A549 (cell line): ENCODE measurements around the gene PCNP. TPM values are rescaled to one million over a fixed set of nuclear protein-coding genes. Genes with fewer than 3 reads are reported as not detected.

Experiments used
- ATAC-seq, 2 experiments: fragments of 200-7000 bp in 1 of 2; fragments of >200 bp in 1 of 2; cut with Nextera tagmentation in 1 of 2; cut with Tn5 transposase in 1 of 2; 3 replicates each; pipeline versions ENCODE4 v1.8.0 to v1.9.1; 2018 to 2020; ENCODE audit warnings: mild to moderate bottlenecking in 1 of 2, moderate library complexity in 1 of 2
- CTCF ChIA-PET: fragments of 300-600 bp; sonication (Branson Sonifier 250); formaldehyde crosslinking; extraction: SDS; loops from one replicate; lab custom pipeline; 2021; ENCODE audit warnings: antibody characterized with exemption, inconsistent platforms; lab: Yijun Ruan, JAX
- POLR2A ChIA-PET: fragments of 350-600 bp; formaldehyde crosslinking; extraction: SDS; loops from one replicate; lab custom pipeline; 2021; ENCODE audit warnings: antibody characterized with exemption, inconsistent platforms; lab: Yijun Ruan, JAX
- DNase-seq, 2 experiments: peaks; one replicate each; pipeline versions ENCODE4 v3.0.0 to v3.0.0-alpha.2; 2011 to 2016; ENCODE audit warnings: low read depth in 1 of 2, low spot score in 1 of 2
- FAIRE-seq: peaks from 2 replicates; lab custom pipeline; 2011; peaks lifted over from hg19 to GRCh38; lab: Jason Lieb, UNC
- H3K27ac ChIP-seq, 2 experiments: fragments of >200 bp; sonication (Bioruptor Twin); formaldehyde crosslinking; 3 replicates each; pipeline ENCODE4 v1.5.1; 2016 to 2017
- H3K4me1 ChIP-seq: fragments of >200 bp; sonication (Bioruptor Twin); formaldehyde crosslinking; 3 replicates; pipeline ENCODE4 v1.6.1; 2016
- H3K4me2 ChIP-seq: fragments of >200 bp; sonication (Bioruptor Twin); formaldehyde crosslinking; 3 replicates; pipeline ENCODE4 v1.6.1; 2016
- H3K4me3 ChIP-seq: fragments of >200 bp; sonication (Bioruptor Twin); formaldehyde crosslinking; 3 replicates; pipeline ENCODE4 v1.5.1; 2016
- H3K9me3 ChIP-seq: fragments of >200 bp; sonication (Bioruptor Twin); formaldehyde crosslinking; 3 replicates; pipeline ENCODE4 v1.6.1; 2016
- CBX2 ChIP-seq: fragments of 200-600 bp; sonication (generic); IDR thresholded peaks from 2 replicates; pipeline ENCODE4 v1.6.1; 2016; ENCODE audit warnings: low read depth, mild to moderate bottlenecking, borderline replicate concordance
- CHD2 ChIP-seq: fragments of 150-350 bp; IDR thresholded peaks from 2 replicates; pipeline ENCODE4 v1.6.1; 2014; ENCODE audit warnings: low read length; ENCODE audit not compliant: partially characterized antibody
- CHD4 ChIP-seq: fragments of 200-600 bp; sonication (generic); IDR thresholded peaks from 2 replicates; pipeline ENCODE4 v1.6.1; 2016; ENCODE audit warnings: antibody characterized with exemption, mild to moderate bottlenecking, borderline replicate concordance
- E2F6 ChIP-seq: IDR thresholded peaks from 2 replicates; pipeline ENCODE4 v1.6.1; 2012; ENCODE audit warnings: low read depth, borderline replicate concordance
- FOSB ChIP-seq: fragments of 250-450 bp; sonication (Bioruptor Pico); IDR thresholded peaks from 2 replicates; pipeline ENCODE4 v1.5.0; 2020; ENCODE audit warnings: mild to moderate bottlenecking, moderate library complexity
- FOXS1 ChIP-seq: fragments of 250-450 bp; sonication (Bioruptor Pico); IDR thresholded peaks from 2 replicates; pipeline ENCODE4 v1.5.0; 2020; ENCODE audit warnings: mild to moderate bottlenecking, moderate library complexity
- HEYL ChIP-seq: fragments of 250-450 bp; sonication (Bioruptor Pico); IDR thresholded peaks from 2 replicates; pipeline ENCODE4 v1.8.0; 2021; ENCODE audit warnings: mild to moderate bottlenecking, moderate library complexity
- HMGXB4 ChIP-seq: fragments of 250-450 bp; sonication (Bioruptor Pico); IDR thresholded peaks from 2 replicates; pipeline ENCODE4 v1.5.0; 2021; ENCODE audit warnings: mild to moderate bottlenecking, moderate library complexity, borderline replicate concordance
- HOXA7 ChIP-seq: fragments of 250-450 bp; sonication (Bioruptor Pico); IDR thresholded peaks from 2 replicates; pipeline ENCODE4 v1.5.0; 2020; ENCODE audit warnings: mild to moderate bottlenecking, moderate library complexity
- HOXB5 ChIP-seq: fragments of 250-450 bp; sonication (Bioruptor Pico); IDR thresholded peaks from 2 replicates; pipeline ENCODE4 v1.5.0; 2020; ENCODE audit warnings: mild to moderate bottlenecking, moderate library complexity
- JUN ChIP-seq, 2 experiments: fragments of >200 bp; sonication (Bioruptor Twin); formaldehyde crosslinking; IDR thresholded peaks; 2 replicates in 1 of 2; 3 replicates in 1 of 2; pipeline ENCODE4 v1.6.1; 2016 to 2017
- KDM1A ChIP-seq: fragments of 200-600 bp; sonication (generic); IDR thresholded peaks from 2 replicates; pipeline ENCODE4 v1.6.1; 2016; ENCODE audit warnings: low read depth, mild to moderate bottlenecking
- KDM5A ChIP-seq: fragments of 200-600 bp; sonication (generic); IDR thresholded peaks from 2 replicates; pipeline ENCODE4 v1.6.1; 2016; ENCODE audit warnings: antibody characterized with exemption, mild to moderate bottlenecking
- MAX ChIP-seq: IDR thresholded peaks from 2 replicates; pipeline ENCODE4 v1.6.1; 2012
- NR3C1 ChIP-seq: fragments of >200 bp; sonication (Bioruptor Twin); formaldehyde crosslinking; IDR thresholded peaks from 3 replicates; pipeline ENCODE4 v1.6.1; 2017
- RARB ChIP-seq: fragments of 250-450 bp; sonication (Bioruptor Pico); IDR thresholded peaks from 2 replicates; pipeline ENCODE4 v1.8.0; 2021; ENCODE audit warnings: mild to moderate bottlenecking, moderate library complexity
- RNF2 ChIP-seq: fragments of 200-600 bp; sonication (generic); IDR thresholded peaks from 2 replicates; pipeline ENCODE4 v1.6.1; 2016; ENCODE audit warnings: low read depth, mild to moderate bottlenecking, antibody characterized with exemption, moderate library complexity, borderline replicate concordance
- SMC3 ChIP-seq: fragments of >200 bp; sonication (Bioruptor Twin); formaldehyde crosslinking; IDR thresholded peaks from 3 replicates; pipeline ENCODE4 v1.6.1; 2018; ENCODE audit warnings: inconsistent platforms
- TFCP2L1 ChIP-seq: fragments of 250-450 bp; sonication (Bioruptor Pico); IDR thresholded peaks from 2 replicates; pipeline ENCODE4 v1.5.0; 2021; ENCODE audit warnings: mild to moderate bottlenecking
- ZC3H11A ChIP-seq: fragments of 450-650 bp; IDR thresholded peaks from 2 replicates; pipeline ENCODE4 v1.6.1; 2014; ENCODE audit warnings: antibody characterized with exemption, mild to moderate bottlenecking
- ZSCAN20 ChIP-seq: fragments of 250-450 bp; sonication (Bioruptor Pico); IDR thresholded peaks from 2 replicates; pipeline ENCODE4 v1.8.0; 2022; ENCODE audit warnings: mild to moderate bottlenecking, moderate library complexity
- WGBS: methylation state at CpG from one replicate; pipeline ENCODE4 v1.1.6; 2017; ENCODE audit errors: missing lambda C conversion rate; 5-methylcytosine and 5-hydroxymethylcytosine counted together
- polyA plus RNA-seq, 4 experiments: library from polyadenylated mRNA; depleted of rRNA in 3 of 4; stranded (reverse); fragments of >200 nt; fragmentation: RNase III in 1 of 4; extraction: RNeasy Plus Mini Kit Qiagen cat#74134 plus additional on column Dnase treatment in 1 of 4; gene quantifications; 2 replicates in 3 of 4; 3 replicates in 1 of 4; pipeline ENCODE4 v1.2.3, GENCODE V29; 2011 to 2017

PCNP gene
- polyA plus RNA-seq, 2 of the 4 experiments (the other 2 are of a cell fraction): 114 to 135 TPM

- TF ChIP-seq E2F6 (peak; percentile 78; the same call in 1 of the 2 replicates), JUN (IDR thresholded peaks at IDR 0.05) (peak; percentile 59 to 87; a peak in 4 of 5 replicates)
Measured at GRCh38 chr3:101561630-101562328, 12.2 kb upstream of the PCNP start, which contains the start of gene TRMT10C (continued).

- WGBS: 92% methylated on average over 6 of the region's 6 CpGs
- TF ChIP-seq RARB (no peak), FOSB (CRISPR knock-in tag) (no peak), ZSCAN20 (CRISPR knock-in tag) (no peak), KDM5A (no peak), KDM1A (no peak), NR3C1 (no peak), RNF2 (no peak), SMC3 (no peak), FOXS1 (CRISPR knock-in tag) (no peak), HOXB5 (CRISPR knock-in tag) (no peak), E2F6 (no peak), HOXA7 (CRISPR knock-in tag) (no peak), HEYL (CRISPR knock-in tag) (no peak), CBX2 (no peak), CHD2 (no peak), CHD4 (no peak), TFCP2L1 (CRISPR knock-in tag) (no peak), MAX (no peak), HMGXB4 (CRISPR knock-in tag) (no peak), ZC3H11A (no peak)
- no peak for FAIRE-seq
- no peaks in the 10 kb centered on the region for H3K9me3 ChIP-seq
- no peak overlapping the region for H3K27ac ChIP-seq
- POLR2A ChIA-PET: no interaction called here
- H3K4me3 ChIP-seq: no peak overlapping the region
- peaks cover 17% of the 10 kb centered on the region; the same call in 2 of the 3 replicates for H3K4me1 ChIP-seq
- no peak overlapping the region for H3K4me2 ChIP-seq
- no peak for DNase-seq
- CTCF ChIA-PET: interaction anchor here (1.7 kb wide), 1 partner anchor 33 kb away, joined by 3 read pairs; no protein-coding TSS in a partner anchor
- ATAC-seq: no peak
Measured at GRCh38 chr3:101567528-101568317, 6.3 kb upstream of the PCNP start.
